SK-N-MC (cell line): ENCODE data around the gene RTL10.

Source experiments
- EZH2 ChIP-seq: fragments of 200-600 bp; sonication (generic); IDR thresholded peaks from one replicate; pipeline ENCODE4 v1.6.1; 2017; ENCODE audit warnings: antibody characterized with exemption
- FOXP2 ChIP-seq: optimal IDR thresholded peaks from 2 replicates; pipeline ENCODE3; 2011; ENCODE audit warnings: mild to moderate bottlenecking, moderate library complexity; ENCODE audit not compliant: insufficient read depth; ENCODE audit errors: extremely low read length, control extremely low read depth
- POLR2AphosphoS5 ChIP-seq: IDR thresholded peaks from 2 replicates; pipeline ENCODE4 v1.6.1; 2012; ENCODE audit warnings: mild to moderate bottlenecking, low read depth, low read length, borderline replicate concordance

DNA sequence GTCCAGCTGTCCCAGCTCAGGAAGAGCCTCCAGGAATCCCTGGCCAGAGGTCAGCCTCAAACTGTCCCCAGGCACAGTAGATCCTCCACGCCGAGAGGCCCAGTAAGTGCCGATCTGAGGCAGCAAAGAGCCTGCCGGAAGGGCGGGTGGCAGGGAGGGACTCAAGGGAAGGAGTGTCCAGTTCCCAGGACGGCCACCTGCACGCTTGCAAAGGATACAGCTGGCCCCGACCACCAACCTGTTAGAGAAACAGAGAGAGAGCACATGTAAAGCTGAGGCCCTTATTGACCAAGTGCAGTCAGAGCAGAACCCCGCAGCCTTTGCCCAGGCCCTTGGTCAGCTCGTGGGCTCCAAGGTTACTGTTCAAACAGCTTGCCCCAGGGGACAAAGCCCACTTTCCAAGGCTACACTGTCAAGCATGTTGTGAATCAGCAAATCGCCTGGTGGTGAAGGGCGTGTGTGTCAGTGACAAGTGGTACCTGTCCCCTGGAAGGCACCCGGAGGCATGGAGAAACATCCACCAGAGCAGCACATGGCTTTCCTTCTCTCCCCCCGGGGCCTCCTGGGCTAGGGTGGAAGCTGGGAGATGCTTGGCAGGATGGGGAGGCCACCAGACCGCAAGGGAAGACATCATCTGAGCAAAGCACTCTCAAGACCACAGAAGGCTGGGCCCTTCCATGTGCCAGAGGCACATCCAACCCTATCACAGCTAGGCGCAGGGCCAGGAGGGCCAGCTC, 44.3 kb upstream of the RTL10 start:
- no peak for TF ChIP-seq POLR2AphosphoS5
- TF ChIP-seq EZH2 = no peak
- no peak for TF ChIP-seq FOXP2
